Transverse colon (tissue), 4 donors: ENCODE results near the gene CFAP410. TPM values are rescaled to one million over a fixed set of nuclear protein-coding genes. Genes with fewer than 3 reads are reported as not detected.

Experiments
- DNase-seq: peaks from one replicate; pipeline ENCODE4 v3.0.0-alpha.2; 2019
- H3K27ac ChIP-seq, 4 donors: fragments of 200-600 bp; sonication (generic); 2 replicates each; pipeline ENCODE4 v1.5.1; 2016 to 2018; ENCODE audit warnings: inconsistent platforms in 4 of 4
- H3K27me3 ChIP-seq: fragments of 200-600 bp; sonication (generic); 2 replicates; pipeline ENCODE4 v1.5.1; 2017; ENCODE audit warnings: inconsistent platforms
- H3K36me3 ChIP-seq, 4 donors: fragments of 200-600 bp; sonication (generic); 2 replicates each; pipeline ENCODE4 v1.5.1; 2017 to 2019; ENCODE audit warnings: inconsistent platforms in 4 of 4
- H3K4me1 ChIP-seq, 4 donors: fragments of 200-600 bp; sonication (generic); 2 replicates each; pipeline ENCODE4 v1.5.1; 2017 to 2020; ENCODE audit warnings: inconsistent platforms in 4 of 4
- H3K4me3 ChIP-seq, 4 donors: fragments of 200-600 bp; sonication (generic); 1 replicate in 1 of 4; 2 replicates in 3 of 4; pipeline versions ENCODE4 v1.5.1 to v1.6.1; 2017 to 2019; ENCODE audit warnings: inconsistent platforms in 4 of 4
- H3K9me3 ChIP-seq, 2 donors: fragments of 200-600 bp; sonication (generic); 2 replicates each; pipeline ENCODE4 v1.5.1; 2017 to 2019; ENCODE audit warnings: inconsistent platforms in 2 of 2
- CTCF ChIP-seq, 5 experiments: fragments of 200-600 bp in 3 of 5; fragments of 450-650 bp in 2 of 5; sonication (generic) in 3 of 5; IDR thresholded peaks; 1 replicate in 2 of 5; 2 replicates in 3 of 5; pipeline ENCODE4 v1.5.1; 2016 to 2017; ENCODE audit warnings: antibody characterized with exemption in 5 of 5, inconsistent platforms in 3 of 5, mild to moderate bottlenecking in 2 of 5, moderate library complexity in 1 of 5
- EP300 ChIP-seq: sonication (generic); formaldehyde crosslinking; IDR thresholded peaks from one replicate; pipeline ENCODE4 v1.6.1; 2017; ENCODE audit warnings: antibody characterized with exemption, low read depth
- POLR2A ChIP-seq: fragments of 450-650 bp; IDR thresholded peaks from one replicate; pipeline ENCODE4 v1.6.1; 2016; ENCODE audit warnings: antibody characterized with exemption, mild to moderate bottlenecking, moderate library complexity
- POLR2AphosphoS5 ChIP-seq, 3 donors: sonication (generic); formaldehyde crosslinking; IDR thresholded peaks; one replicate each; pipeline ENCODE4 v1.6.1; 2016; ENCODE audit warnings: antibody characterized with exemption in 3 of 3
- WGBS, 2 donors: methylation state at CpG; one replicate each; pipeline ENCODE4 v1.1.5; 2018; ENCODE audit warnings: low coverage in 1 of 2; 5-methylcytosine and 5-hydroxymethylcytosine counted together
- in situ Hi-C, 4 donors: fragments of 200-750 bp; cut with MboI; loops; one replicate each; pipeline versions ENCODE4 v1.15.0 to v1.15.1; 2017; ENCODE audit warnings: low sequenced_read_pairs in 3 of 4, low pct_ligation_motif_present in 1 of 4, low pct_unique_long_range_greater_than_20kb in 1 of 4
- intact Hi-C: fragments of 100-400 bp; cut with DNase I; formaldehyde crosslinking; loops from one replicate; pipeline ENCODE4 v1.15.1; 2023; ENCODE audit warnings: low total_unique reads
- total RNA-seq, 4 donors: library from RNA; depleted of rRNA; stranded (reverse); fragments of >200 nt; gene quantifications; one replicate each; pipeline ENCODE4 v1.1.0, GENCODE V29; 2016

The CFAP410 gene
- total RNA-seq, 4 donors from 2014 or later = 17.2 to 41.3 (median 32.2) TPM

- TF ChIP-seq POLR2AphosphoS5 (IDR thresholded peaks at IDR 0.05) (peak in 1 of 3 donors; percentile 17), POLR2A (no peak), CTCF (IDR thresholded peaks at IDR 0.05) (peak; percentile 7 to 55 (median 33)), EP300 (no peak)
- peaks cover 0 to 4% (median 0%) of the 10 kb centered on the region in 4 donors for H3K36me3 ChIP-seq
- in situ Hi-C loops (no loop called here), intact Hi-C loops (loop anchor here (10.0 kb wide), 1 partner anchor 117 kb away; the partner anchor contains the start of gene LRRC3)
- peaks cover 6 to 18% (median 14%) of the 10 kb centered on the region in 4 donors for H3K4me1 ChIP-seq
- H3K27ac ChIP-seq = peak overlapping the region; percentile 91 to 97 (median 95)
- no peaks in the 10 kb centered on the region for H3K9me3 ChIP-seq
- DNase-seq = peak; percentile 70
- WGBS, 2 donors = 14 to 34% methylated on average over 3 to 21 of the region's 47 CpGs
- peak overlapping the region; percentile 29 to 63 (median 36) for H3K4me3 ChIP-seq
- H3K27me3 ChIP-seq = no peaks in the 10 kb centered on the region
These were observed 972 bp downstream of the CFAP410 start for GRCh38 chr21:44337941-44338895.

GRCh38 chr21:44337449-44337848 lies 1.7 kb downstream of the CFAP410 start:
- 61 to 63% methylated on average over 3 of the region's 3 CpGs for WGBS, 2 donors
- DNase-seq = no peak
- H3K27me3 ChIP-seq = no peaks in the 10 kb centered on the region
- no peaks in the 10 kb centered on the region for H3K9me3 ChIP-seq
- in situ Hi-C loops = no loop called here
- TF ChIP-seq POLR2AphosphoS5 (IDR thresholded peaks at IDR 0.05) (no peak), POLR2A (no peak), CTCF (IDR thresholded peaks at IDR 0.05) (no peak), EP300 (no peak)
- H3K36me3 ChIP-seq = peaks cover 0 to 4% (median 0%) of the 10 kb centered on the region in 4 donors
- H3K27ac ChIP-seq = peak overlapping the region; percentile 91 to 97 (median 95)
- no peak overlapping the region for H3K4me3 ChIP-seq
- peaks cover 6 to 18% (median 14%) of the 10 kb centered on the region in 4 donors for H3K4me1 ChIP-seq
- intact Hi-C loops = loop anchor here (10.0 kb wide), 1 partner anchor 117 kb away; the partner anchor contains the start of gene LRRC3

GRCh38 chr21:44335266-44336059 lies 3.7 kb downstream of the CFAP410 start:
- TF ChIP-seq EP300 = no peak
- no peak for TF ChIP-seq POLR2AphosphoS5 (IDR thresholded peaks at IDR 0.05)
- TF ChIP-seq CTCF (IDR thresholded peaks at IDR 0.05) = no peak
- TF ChIP-seq POLR2A = no peak
- in situ Hi-C loops = no loop called here

More at GRCh38 chr21:44335266-44336059, 3.7 kb downstream of the CFAP410 start:
- 87% methylated on average over 22 of the region's 24 CpGs; no CpG with 5 or more reads in 1 of the 2 donors for WGBS, 2 donors
- intact Hi-C loops = loop anchor here (10.0 kb wide), 1 partner anchor 119 kb away; the partner anchor contains the start of gene LRRC3
- Histone ChIP-seq H3K27me3 (no peaks in the 10 kb centered on the region), H3K36me3 (peaks cover 0 to 4% (median 0%) of the 10 kb centered on the region in 4 donors), H3K27ac (no peak overlapping the region), H3K4me1 (peaks cover 6 to 18% (median 14%) of the 10 kb centered on the region in 4 donors), H3K4me3 (no peak overlapping the region), H3K9me3 (no peaks in the 10 kb centered on the region)
- no peak for DNase-seq
